Fibroblast of skin of left biceps (primary cell): ENCODE data around the gene C17orf58.

Source experiments
- DNase-seq, 2 experiments: peaks; one replicate each; pipeline ENCODE4 v3.0.0-alpha.2; 2013; ENCODE audit warnings: low read depth in 2 of 2

Gene C17orf58

GRCh38 chr17:67959510-67959909 lies 36.8 kb downstream of the C17orf58 start:
- no peak for DNase-seq

DNA sequence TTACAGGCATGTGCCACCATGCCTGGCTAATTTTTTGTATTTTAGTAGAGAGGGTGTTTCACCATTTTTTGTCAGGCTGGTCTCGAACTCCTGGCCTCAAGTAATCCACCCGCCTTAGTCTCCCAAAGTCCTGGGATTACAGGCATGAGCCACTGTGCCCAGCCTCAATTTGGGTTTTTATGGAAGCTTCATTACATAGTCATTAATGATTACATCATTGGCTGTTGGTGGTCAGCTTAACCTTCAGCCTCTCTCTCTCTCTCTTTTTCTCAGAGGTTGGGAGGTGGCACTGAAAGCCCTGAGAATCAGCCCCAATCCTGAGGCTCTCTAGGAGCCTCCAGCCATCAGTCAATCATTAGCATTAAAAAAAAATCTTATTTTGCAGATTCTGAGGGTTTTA lies 45.3 kb downstream of the C17orf58 start:
- no peak for DNase-seq

DNA sequence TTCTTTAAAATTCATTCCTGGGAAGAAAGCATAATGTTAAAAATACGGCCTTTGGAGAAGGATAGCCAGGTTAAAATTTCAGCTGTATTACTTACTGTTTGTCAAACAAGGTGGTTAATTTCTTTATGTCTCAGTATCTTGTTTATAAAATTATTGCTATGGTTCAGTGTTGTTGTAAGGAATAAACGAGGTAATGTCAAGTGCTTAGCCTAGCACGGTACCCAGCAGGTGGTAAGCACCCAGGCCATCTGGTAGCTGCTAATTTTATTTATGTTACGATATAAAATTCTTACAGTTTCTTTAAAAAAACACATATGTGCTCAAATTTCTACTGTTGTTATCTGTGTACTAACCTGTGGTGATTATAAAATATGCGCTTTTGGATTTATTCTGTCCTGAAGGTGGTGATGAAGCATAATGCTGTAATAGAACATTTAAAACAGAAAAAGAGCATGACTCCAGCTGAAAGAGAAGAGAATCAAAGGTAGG lies 48.9 kb downstream of the C17orf58 start:
- DNase-seq, result no peak

DNA sequence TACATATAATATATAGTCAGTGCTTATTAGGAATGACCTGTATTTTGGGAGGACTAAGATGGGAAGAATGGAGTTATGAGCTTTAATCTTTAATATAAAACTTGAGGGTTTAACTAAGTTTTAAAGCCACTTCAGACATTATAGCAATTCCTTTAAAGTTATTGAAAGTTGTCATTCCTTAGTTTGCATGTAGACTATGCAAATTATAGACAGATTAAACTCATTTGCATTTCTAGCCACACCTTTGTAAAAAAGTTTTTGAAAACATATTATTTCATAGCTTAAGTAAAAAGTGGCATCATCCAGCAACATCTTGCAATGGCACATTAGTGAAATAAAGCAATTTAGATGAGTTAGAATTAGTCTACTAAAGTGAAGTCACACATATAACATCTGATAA lies 49.8 kb downstream of the C17orf58 start:
- DNase-seq, result no peak

DNA sequence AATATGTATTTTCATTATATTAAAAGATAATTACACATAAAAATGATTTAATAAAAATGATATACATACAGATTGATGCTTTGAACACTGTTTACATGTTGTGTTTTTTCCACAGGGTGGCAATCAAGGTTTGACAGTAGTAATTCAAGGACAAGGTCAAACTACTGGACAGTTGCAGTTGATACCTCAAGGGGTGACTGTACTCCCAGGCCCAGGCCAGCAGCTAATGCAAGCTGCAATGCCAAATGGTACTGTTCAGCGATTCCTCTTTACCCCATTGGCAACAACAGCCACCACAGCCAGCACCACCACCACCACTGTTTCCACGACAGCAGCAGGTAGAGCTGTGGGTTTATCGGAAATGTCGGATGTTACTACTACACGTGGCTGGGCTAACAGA lies 52.2 kb downstream of the C17orf58 start:
- DNase-seq, result no peak

DNA sequence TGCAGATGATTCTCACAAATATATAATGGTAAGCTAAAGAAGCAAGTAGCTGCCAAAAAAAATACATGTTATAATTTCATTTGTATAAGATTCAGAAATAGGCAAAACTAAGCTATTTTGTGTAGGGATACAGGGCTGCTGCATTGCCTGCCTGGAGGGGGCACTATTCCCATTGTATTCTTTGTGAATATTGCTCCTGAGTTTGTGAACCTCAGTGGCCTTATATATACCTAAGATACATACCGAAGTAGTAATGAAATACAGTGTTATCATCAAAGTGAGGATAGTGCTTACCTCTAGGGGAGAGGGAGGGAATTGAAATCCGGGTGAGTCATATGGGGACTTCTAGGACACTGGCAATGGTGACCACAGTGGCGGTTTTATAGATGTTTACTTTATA lies 53.5 kb downstream of the C17orf58 start:
- no peak for DNase-seq
